GM12878 (cell line): ENCODE results near the gene NFIL3.

Experiments used
- RAD21 ChIP-seq: IDR thresholded peaks from 2 replicates; pipeline ENCODE4 v1.6.1; 2011; ENCODE audit warnings: mild to moderate bottlenecking, low read depth, low read length, moderate library complexity; ENCODE audit not compliant: insufficient read depth
- TCF7 ChIP-seq: IDR thresholded peaks from 2 replicates; pipeline ENCODE4 v1.6.1; 2014; ENCODE audit warnings: antibody characterized with exemption, borderline replicate concordance
- TF ChIP-seq, protein P1 (sequence below), 3 experiments: IDR thresholded peaks in 2 of 3; conservative IDR thresholded peaks in 1 of 3; 2 replicates each; pipeline ENCODE4 v1.5.1; 2011; ENCODE audit warnings: low read depth in 3 of 3, low read length in 3 of 3, mild to moderate bottlenecking in 3 of 3, control low read depth in 2 of 3, moderate library complexity in 2 of 3, inconsistent platforms in 1 of 3, mixed read lengths in 1 of 3; ENCODE audit not compliant: control insufficient read depth in 2 of 3, insufficient read depth in 1 of 3; ENCODE audit errors: extremely low read depth in 1 of 3

DNA sequence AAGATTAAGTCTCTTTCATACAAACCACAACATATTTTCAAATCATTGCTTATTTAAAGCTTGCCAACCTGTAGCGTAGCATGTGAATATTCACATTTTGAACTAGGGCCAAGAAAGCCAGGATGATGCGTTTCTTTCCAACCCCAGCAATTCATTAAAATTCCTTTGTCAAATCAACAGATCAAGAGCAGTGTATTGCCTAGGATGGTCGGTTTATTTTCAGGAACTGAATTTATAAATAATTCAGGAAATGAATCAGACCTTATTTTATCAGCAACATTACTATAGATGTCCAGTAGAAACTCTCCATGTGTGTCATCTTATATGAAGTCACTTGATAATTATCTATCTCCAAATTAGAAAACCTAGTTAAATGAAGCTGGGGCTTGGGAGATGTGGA, 48.7 kb downstream of the NFIL3 start:
- TF ChIP-seq RAD21: no peak
- TF ChIP-seq, protein P1, sequence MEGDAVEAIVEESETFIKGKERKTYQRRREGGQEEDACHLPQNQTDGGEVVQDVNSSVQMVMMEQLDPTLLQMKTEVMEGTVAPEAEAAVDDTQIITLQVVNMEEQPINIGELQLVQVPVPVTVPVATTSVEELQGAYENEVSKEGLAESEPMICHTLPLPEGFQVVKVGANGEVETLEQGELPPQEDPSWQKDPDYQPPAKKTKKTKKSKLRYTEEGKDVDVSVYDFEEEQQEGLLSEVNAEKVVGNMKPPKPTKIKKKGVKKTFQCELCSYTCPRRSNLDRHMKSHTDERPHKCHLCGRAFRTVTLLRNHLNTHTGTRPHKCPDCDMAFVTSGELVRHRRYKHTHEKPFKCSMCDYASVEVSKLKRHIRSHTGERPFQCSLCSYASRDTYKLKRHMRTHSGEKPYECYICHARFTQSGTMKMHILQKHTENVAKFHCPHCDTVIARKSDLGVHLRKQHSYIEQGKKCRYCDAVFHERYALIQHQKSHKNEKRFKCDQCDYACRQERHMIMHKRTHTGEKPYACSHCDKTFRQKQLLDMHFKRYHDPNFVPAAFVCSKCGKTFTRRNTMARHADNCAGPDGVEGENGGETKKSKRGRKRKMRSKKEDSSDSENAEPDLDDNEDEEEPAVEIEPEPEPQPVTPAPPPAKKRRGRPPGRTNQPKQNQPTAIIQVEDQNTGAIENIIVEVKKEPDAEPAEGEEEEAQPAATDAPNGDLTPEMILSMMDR (IDR thresholded peaks at IDR 0.05 in 2 of 3, conservative IDR thresholded peaks at IDR 0.05 in 1 of 3; ENCODE audit: control insufficient read depth in 2 of 3, extremely low read depth in 1 of 3, insufficient read depth in 1 of 3, low read depth in 3 of 3, low read length in 3 of 3): no peak
- no peak for TF ChIP-seq TCF7
